ENCODE data around the gene WDSUB1.

The WDSUB1 gene

GRCh38 chr2:159195697-159196096 is 90.8 kb downstream of the WDSUB1 start:
- peak in 9 of 14 donors; percentile 10 to 62 (median 39) for DNase-seq

DNA sequence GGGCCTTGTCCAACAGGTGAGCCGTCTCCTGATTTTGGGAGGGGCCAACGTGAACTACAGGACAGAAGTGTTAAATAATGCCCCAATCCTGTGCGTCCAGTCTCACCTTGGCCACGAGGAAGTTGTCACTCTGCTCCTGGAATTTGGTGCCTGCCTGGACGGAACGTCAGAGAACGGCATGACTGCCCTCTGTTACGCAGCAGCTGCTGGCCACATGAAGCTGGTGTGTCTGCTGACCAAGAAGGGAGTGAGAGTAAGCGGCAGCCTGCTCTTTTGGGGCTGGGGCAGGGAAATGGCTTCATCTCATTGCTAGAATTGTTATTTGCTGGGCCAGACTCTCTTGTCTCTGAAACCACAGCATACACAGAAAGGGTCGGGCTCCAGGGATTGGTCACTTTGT is 92.3 kb downstream of the WDSUB1 start:
- peak in 3 of 14 donors; percentile 18 to 36 (median 22) for DNase-seq

GRCh38 chr2:159193791-159194190 is 92.7 kb downstream of the WDSUB1 start:
- DNase-seq = no peak

DNA sequence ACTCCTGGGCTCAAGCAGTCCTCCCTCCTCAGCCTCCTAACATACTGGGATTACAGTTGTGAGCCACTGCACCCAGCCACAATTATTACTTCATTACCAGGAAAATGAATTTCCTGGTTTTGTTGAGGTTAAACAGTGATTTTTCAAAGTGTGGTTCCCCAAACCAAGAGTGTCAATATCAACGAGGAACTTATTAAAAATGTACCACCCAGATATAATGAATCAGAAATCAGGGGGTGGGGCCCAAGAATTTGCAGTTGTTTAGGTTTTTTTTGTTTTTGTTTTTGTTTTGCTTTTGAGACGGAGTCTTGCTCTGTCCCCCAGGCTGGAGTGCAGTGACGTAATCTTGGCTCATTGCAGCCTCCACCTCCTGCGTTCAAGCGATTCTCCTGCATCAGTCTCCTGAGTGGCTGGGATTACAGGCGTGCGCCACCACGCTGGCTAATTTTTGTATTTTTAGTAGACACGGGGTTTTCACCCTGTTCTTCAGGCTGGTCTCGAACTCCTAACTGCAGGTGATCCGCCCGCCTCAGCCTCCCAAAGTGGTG is 94.1 kb downstream of the WDSUB1 start:
- no peak for DNase-seq

GRCh38 chr2:159188449-159188848 is 98.1 kb downstream of the WDSUB1 start:
- no peak for DNase-seq

DNA sequence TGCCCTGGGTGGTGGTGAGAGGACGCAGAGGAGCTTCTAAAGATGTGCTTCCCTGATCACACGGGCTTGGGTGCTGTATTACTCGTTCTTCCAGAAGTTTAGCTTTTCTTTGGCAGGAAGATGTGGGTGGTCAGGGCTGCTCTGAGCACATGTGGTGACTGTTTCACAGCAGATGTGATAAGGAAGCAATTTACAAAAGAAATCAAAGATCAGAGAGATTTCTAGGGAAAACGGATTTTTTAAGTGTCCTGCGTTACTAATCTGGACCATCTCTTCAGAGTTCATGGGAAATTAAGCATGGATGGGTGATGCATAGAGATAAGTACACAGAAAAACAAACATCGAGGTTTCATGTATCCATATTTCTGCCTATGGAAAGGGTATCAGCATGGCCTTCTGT is 99.4 kb downstream of the WDSUB1 start:
- DNase-seq = no peak

DNA sequence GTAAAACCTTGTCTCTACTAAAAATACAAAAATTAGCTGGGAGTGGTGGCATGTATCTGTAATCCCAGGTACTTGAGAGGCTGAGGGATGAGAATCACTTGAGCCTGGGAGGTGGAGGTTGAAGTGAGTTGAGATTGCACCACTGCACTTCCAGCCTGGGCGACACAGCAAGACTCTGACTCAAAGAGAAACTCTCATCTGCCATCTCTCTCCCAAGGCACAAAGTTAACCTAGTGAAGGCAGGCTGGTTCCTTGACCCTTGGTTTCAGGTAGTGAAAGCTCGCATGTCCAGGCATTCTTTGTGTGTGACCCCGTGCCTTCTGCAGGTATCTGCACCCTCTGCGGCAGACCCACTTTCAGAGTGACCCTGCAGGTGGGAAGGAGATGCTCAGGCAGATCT is 100.0 kb downstream of the WDSUB1 start:
- no peak for DNase-seq
